Measurements from ENCODE around the gene CADM4. TPM values are rescaled to one million over a fixed set of nuclear protein-coding genes. Genes with fewer than 3 reads are reported as not detected.
A peak's percentile ranks its signal among the peaks of the same experiment; 100 is the strongest.

The CADM4 gene
- total RNA-seq, 6 donors from 2014 or later, result 6.2 to 9.2 (median 7.8) TPM

DNA sequence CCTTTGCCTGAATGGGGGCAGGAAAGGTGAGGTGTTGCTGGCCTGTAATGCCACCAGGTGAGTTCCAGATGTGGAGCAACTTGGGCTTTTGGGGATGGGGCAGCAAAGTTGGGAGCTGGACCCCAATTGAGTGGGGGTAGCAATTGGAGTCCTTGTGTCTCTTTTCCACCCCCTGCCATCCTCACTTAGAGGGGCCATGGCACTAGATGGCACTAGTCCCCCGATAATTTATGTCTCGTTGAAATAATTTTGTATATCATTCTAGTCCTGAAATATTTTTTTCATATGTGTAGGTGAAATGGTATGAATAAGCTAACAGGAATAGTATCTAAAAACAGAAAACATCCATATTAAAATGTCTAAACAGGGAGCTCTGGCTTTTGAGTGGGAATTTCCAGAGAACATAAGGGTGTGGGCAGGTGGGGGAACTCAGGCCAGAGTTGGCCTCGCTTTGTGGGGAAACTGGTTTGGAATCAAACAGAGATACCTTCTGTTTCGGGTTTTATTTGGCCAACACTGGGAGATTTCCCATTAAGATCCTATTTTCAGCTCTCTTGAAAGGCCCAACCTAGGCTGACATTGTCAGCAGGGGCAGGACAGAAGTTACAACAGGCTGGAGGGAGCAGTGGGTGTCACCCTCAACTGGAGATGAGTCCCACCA is 39.9 kb downstream of the CADM4 start:
- DNase-seq (no peak), ATAC-seq (ENCODE audit: low FRiP score in 2 of 2) (no peak)
- peaks cover 5 to 34% (median 15%) of the 10 kb centered on the region in 4 donors for H3K36me3 ChIP-seq
- H3K4me1 ChIP-seq, result peaks cover 15 to 28% (median 23%) of the 10 kb centered on the region in 4 donors
- no peak overlapping the region for H3K27ac ChIP-seq
- TF ChIP-seq CTCF (IDR thresholded peaks at IDR 0.05) (no peak), POLR2AphosphoS5 (IDR thresholded peaks at IDR 0.05) (no peak), POLR2A (IDR thresholded peaks at IDR 0.05) (no peak), EP300 (IDR thresholded peaks at IDR 0.05) (no peak)
- 74 to 80% methylated on average over 4 of the region's 4 CpGs for WGBS, 2 donors
- H3K9me3 ChIP-seq, result no peaks in the 10 kb centered on the region
- H3K27me3 ChIP-seq, result no peaks in the 10 kb centered on the region
- no peak overlapping the region for H3K4me3 ChIP-seq

GRCh38 chr19:43598445-43599240 is 41.0 kb downstream of the CADM4 start:
- Histone ChIP-seq H3K9me3 (no peaks in the 10 kb centered on the region), H3K4me3 (no peak overlapping the region), H3K27ac (no peak overlapping the region), H3K4me1 (peaks cover 26 to 39% (median 33%) of the 10 kb centered on the region in 4 donors), H3K27me3 (no peaks in the 10 kb centered on the region), H3K36me3 (peaks cover 5 to 34% (median 17%) of the 10 kb centered on the region in 4 donors)
- peak in 1 of 2 donors; percentile 78 for DNase-seq
- no peak for ATAC-seq (ENCODE audit: low FRiP score in 2 of 2)
- TF ChIP-seq CTCF (IDR thresholded peaks at IDR 0.05) (no peak), POLR2AphosphoS5 (IDR thresholded peaks at IDR 0.05) (no peak), EP300 (IDR thresholded peaks at IDR 0.05) (no peak), POLR2A (IDR thresholded peaks at IDR 0.05) (no peak)
- 96 to 97% methylated on average over 10 to 19 of the region's 19 CpGs for WGBS, 2 donors

- WGBS, 2 donors, result 33 to 45% methylated on average over 5 of the region's 5 CpGs
- H3K27ac ChIP-seq, result peak overlapping the region in 1 of 4 donors; percentile 5
- no peak for DNase-seq
- H3K36me3 ChIP-seq, result peaks cover 8 to 41% (median 22%) of the 10 kb centered on the region in 4 donors
- H3K27me3 ChIP-seq, result no peaks in the 10 kb centered on the region
- H3K4me1 ChIP-seq, result peaks cover 28 to 47% (median 36%) of the 10 kb centered on the region in 4 donors
- TF ChIP-seq POLR2A (IDR thresholded peaks at IDR 0.05) (no peak), POLR2AphosphoS5 (IDR thresholded peaks at IDR 0.05) (no peak), CTCF (IDR thresholded peaks at IDR 0.05) (no peak), EP300 (IDR thresholded peaks at IDR 0.05) (no peak)
- no peak for ATAC-seq (ENCODE audit: low FRiP score in 2 of 2)
- H3K9me3 ChIP-seq, result no peaks in the 10 kb centered on the region
- H3K4me3 ChIP-seq, result no peak overlapping the region
These were observed 41.8 kb downstream of the CADM4 start for GRCh38 chr19:43597876-43598275.

- Histone ChIP-seq H3K9me3 (no peaks in the 10 kb centered on the region), H3K36me3 (peaks cover 17 to 51% (median 30%) of the 10 kb centered on the region in 4 donors), H3K4me3 (peak overlapping the region; percentile 42 to 75 (median 60)), H3K4me1 (peaks cover 28 to 48% (median 36%) of the 10 kb centered on the region in 4 donors), H3K27me3 (no peaks in the 10 kb centered on the region), H3K27ac (peak overlapping the region; percentile 93 to 98 (median 96))
- 10 to 30% methylated on average over 2 to 7 of the region's 7 CpGs for WGBS, 2 donors
- TF ChIP-seq POLR2AphosphoS5 (IDR thresholded peaks at IDR 0.05), result no peak
- no peak for TF ChIP-seq POLR2A (IDR thresholded peaks at IDR 0.05)
- no peak for TF ChIP-seq CTCF (IDR thresholded peaks at IDR 0.05)
- TF ChIP-seq EP300 (IDR thresholded peaks at IDR 0.05), result no peak
- DNase-seq (no peak), ATAC-seq (ENCODE audit: low FRiP score in 2 of 2) (no peak)
These were observed 42.7 kb downstream of the CADM4 start for GRCh38 chr19:43596842-43597461.
